ENCODE results near the gene ZNF17.
"Not testable (repeated sequence)": the region's sequence is repeated elsewhere in the genome, so short reads cannot be mapped to it uniquely, and the experiment has no call there.

The ZNF17 gene

DNA sequence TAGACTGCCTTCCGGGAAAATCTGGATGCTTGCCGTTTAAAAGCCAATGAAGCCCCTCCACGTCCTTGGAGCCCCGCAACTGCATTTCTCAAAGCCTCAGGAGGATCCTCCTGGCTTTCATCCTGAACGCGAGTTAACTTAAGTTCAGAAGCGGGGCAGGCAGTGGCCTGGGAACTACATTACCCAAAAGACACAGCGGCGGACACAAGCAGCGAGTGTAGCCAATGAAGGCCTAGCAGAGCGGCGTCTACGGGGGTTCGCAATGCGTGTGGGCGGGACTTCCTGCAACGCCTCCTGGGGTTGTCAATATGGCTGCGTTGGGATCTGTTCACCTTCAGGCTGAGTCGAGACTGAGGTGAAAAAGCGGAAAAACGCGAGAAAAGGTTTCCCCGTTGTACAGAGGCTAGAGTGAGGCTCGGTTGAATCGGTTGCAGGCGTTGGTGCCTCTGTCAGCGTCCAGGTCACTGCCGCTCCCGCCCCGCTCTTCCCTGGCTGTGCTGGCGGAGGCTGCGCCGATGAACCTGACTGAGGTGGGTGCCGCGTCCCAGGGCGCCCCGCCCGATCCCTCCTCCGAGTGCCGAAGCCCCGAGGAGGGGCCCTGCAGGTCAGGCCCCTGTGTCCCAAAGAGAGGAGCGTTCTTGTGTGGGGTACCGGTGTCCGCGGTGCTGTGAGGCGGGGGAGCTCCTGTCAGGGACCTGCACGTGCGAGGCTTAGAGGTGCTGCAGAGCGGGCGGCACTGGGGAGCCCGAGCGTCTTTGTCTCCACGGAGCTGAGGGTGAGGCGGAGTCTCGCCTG, at the start of gene ZNF17:
ZNF17 (plus strand) TSS at position 285 of the 795 bp plus-strand sequence. CDS start 2,455 bp downstream, outside the sequence.
- peak; percentile 86 for DNase-seq (ENCODE audit: low read depth)

DNA sequence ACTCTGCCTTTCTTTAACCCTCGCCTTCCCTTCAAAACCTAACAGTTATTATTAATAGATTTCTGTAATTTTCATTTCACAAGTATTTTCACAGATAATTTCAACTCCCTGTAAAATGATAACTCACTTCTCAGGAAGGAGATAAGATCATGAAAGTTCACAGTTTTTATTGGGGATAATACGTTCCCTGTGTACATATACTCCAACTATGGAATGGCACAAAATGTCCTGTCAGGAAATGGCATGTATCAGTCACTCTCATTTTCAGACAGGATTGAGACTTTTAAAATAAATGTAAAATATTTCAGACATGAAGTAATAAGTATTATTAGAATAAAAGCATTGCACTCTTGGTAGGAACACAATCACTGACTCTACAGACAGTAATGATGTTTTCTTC, 48.5 kb upstream of the ZNF17 start:
- DNase-seq (ENCODE audit: low read depth), result no peak

- peak; percentile 94 for DNase-seq (ENCODE audit: low read depth)
Observed at GRCh38 chr19:57362997-57363687, 47.8 kb upstream of the ZNF17 start, which contains the start of the genes TRAPPC2B and ZNF547. TRAPPC2B (plus strand) TSS chr19:57363551; CDS start chr19:57364834, 1,283 bp downstream. ZNF547 (plus strand) TSS chr19:57363551; CDS start chr19:57368556, 5,005 bp downstream.

DNA sequence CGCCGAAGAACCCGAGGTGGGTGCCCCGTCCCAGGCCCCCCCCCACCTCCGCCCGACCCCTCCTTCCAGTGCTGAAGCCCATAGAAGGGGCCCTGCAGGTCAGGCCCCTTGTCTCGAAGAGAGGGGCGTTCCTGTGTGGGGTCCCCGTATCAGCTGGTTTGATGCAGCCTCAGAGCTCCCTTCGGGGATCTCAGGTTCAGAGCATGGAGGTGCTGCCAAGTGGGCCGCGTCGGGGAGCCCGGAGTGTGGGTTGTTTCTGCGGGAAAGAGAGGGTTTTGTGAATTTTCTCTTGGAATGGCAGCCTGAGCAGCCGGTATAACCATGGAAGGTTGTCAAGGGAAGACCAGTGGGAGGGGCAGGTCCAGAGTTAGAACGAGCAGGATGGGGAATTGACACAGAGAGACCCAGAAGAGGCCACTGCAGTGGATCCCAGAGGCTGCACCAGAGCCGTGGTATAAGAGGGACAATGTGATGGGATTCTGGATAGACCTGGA, 47.2 kb upstream of the ZNF17 start:
- no peak for DNase-seq (ENCODE audit: low read depth)

- no peak for DNase-seq (ENCODE audit: low read depth)
Observed at GRCh38 chr19:57366776-57367175, 44.2 kb upstream of the ZNF17 start.

GRCh38 chr19:57374179-57374578, 36.8 kb upstream of the ZNF17 start:
- no peak for DNase-seq (ENCODE audit: low read depth)

DNA sequence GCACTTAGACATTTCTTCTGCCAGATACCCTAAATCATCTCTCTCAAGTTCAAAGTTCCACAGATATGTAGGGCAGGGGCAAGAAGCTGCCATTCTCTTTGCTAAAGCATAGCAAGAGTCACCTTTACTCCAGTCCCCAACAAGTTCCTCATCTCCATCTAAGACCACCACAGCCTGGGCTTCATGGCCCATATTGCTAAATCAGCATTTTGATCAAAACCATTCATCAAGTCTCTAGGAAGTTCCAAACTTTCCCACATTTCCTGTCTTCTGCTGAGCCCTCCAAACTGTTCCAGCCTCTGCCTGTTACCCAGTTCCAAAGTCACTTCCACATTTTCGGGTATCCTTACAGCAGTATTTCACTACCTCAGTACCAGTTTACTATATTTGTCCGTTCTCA, 36.3 kb upstream of the ZNF17 start:
- not testable (repeated sequence) for DNase-seq (ENCODE audit: low read depth)

DNA sequence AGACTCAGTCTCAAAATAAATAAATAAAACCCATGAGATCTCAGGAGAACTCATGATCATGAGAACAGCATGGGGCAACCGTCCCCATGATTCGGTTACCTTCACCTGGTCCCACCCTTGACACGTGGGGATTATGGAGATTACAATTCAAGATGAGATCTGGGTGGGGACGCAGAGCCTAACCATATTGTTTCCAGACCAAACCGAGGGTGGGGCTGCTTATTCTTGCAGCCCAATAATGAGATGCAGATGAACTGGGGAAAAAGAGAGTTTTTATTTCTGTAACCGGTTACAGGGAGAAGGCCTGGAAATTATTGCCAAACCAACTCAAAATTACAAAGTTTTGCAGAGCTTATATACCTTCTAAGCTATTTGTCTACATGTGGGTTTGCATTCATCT, 34.8 kb upstream of the ZNF17 start:
- DNase-seq (ENCODE audit: low read depth), result no peak

DNA sequence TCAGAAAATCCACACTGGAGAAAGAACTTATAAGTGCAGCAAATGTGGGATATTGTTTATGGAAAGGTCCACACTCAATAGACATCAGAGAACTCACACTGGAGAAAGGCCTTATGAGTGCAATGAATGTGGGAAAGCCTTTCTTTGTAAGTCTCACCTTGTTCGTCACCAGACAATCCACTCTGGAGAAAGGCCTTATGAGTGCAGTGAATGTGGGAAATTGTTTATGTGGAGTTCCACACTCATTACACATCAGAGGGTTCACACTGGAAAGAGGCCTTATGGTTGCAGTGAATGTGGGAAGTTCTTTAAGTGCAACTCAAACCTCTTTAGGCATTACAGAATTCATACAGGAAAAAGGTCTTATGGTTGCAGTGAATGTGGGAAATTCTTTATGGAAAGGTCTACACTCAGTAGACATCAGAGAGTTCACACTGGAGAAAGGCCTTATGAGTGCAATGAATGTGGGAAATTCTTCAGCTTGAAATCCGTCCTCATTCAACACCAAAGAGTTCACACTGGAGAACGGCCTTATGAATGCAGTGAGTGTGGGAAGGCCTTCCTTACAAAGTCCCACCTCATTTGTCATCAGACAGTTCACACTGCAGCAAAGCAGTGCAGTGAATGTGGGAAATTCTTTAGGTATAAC, 33.3 kb upstream of the ZNF17 start:
- DNase-seq (ENCODE audit: low read depth), result no peak

GRCh38 chr19:57380923-57381322, 30.0 kb upstream of the ZNF17 start:
- no peak for DNase-seq (ENCODE audit: low read depth)

- no peak for DNase-seq (ENCODE audit: low read depth)
Observed at GRCh38 chr19:57382806-57383488, 28.0 kb upstream of the ZNF17 start.

GRCh38 chr19:57389194-57389729, 21.7 kb upstream of the ZNF17 start:
- DNase-seq (ENCODE audit: low read depth), result no peak

GRCh38 chr19:57389730-57390598, 21.0 kb upstream of the ZNF17 start, which contains the start of gene ZNF548:
ZNF548 (plus strand) TSS chr19:57389854; CDS start chr19:57390100, 246 bp downstream.
- DNase-seq (ENCODE audit: low read depth), result peak; percentile 94

- DNase-seq (ENCODE audit: low read depth), result no peak
Observed at GRCh38 chr19:57395710-57396109, 15.3 kb upstream of the ZNF17 start.

DNA sequence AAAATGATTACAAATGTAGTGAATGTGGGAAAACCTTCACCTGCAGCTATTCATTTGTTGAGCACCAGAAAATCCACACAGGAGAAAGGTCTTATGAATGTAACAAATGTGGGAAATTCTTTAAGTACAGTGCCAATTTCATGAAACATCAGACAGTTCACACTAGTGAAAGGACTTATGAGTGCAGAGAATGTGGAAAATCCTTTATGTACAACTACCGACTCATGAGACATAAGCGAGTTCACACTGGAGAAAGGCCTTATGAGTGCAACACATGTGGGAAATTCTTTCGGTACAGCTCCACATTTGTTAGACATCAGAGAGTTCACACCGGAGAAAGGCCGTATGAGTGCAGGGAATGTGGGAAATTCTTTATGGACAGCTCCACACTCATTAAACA, 12.1 kb upstream of the ZNF17 start:
- DNase-seq (ENCODE audit: low read depth), result no peak

GRCh38 chr19:57403737-57404563, 7.0 kb upstream of the ZNF17 start:
- no peak for DNase-seq (ENCODE audit: low read depth)

- peak; percentile 55 for DNase-seq (ENCODE audit: low read depth)
Observed at GRCh38 chr19:57406516-57407123, 4.3 kb upstream of the ZNF17 start.

- no peak for DNase-seq (ENCODE audit: low read depth)
Observed at GRCh38 chr19:57419439-57419838, 8.5 kb downstream of the ZNF17 start.

GRCh38 chr19:57421037-57421436, 10.1 kb downstream of the ZNF17 start:
- DNase-seq (ENCODE audit: low read depth), result no peak

All from activated T-cell treated with anti-CD3 and anti-CD28 coated beads for 1 hour (primary cell).